ENCODE data around the gene PRDM2.

PRDM2 gene

GRCh38 chr1:13782634-13783360, 82.8 kb downstream of the PRDM2 start:
- Mint-ChIP-seq H3K36me3 (ENCODE audit: low read depth) (peaks cover 28% of the 10 kb centered on the region), H3K9me3 (no peaks in the 10 kb centered on the region), H3K27ac (peak overlapping the region in 2 of 3 experiments; percentile 62 to 93), H3K27me3 (ENCODE audit: low read depth) (no peaks in the 10 kb centered on the region), H3K4me3 (peak overlapping the region in 1 of 3 experiments; percentile 44), H3K4me1 (peaks cover 41% of the 10 kb centered on the region)
- no peak for TF ChIP-seq CTCF (IDR thresholded peaks at IDR 0.05; ENCODE audit: unreplicated experiment in 3 of 3)

- H3K9me3 Mint-ChIP-seq, result no peaks in the 10 kb centered on the region
- peak overlapping the region in 2 of 3 experiments; percentile 7 to 93 for H3K27ac Mint-ChIP-seq
- H3K27me3 Mint-ChIP-seq (ENCODE audit: low read depth), result no peaks in the 10 kb centered on the region
- peaks cover 35% of the 10 kb centered on the region for H3K36me3 Mint-ChIP-seq (ENCODE audit: low read depth)
- TF ChIP-seq CTCF (IDR thresholded peaks at IDR 0.05; ENCODE audit: unreplicated experiment in 3 of 3), result no peak
- H3K4me1 Mint-ChIP-seq, result peaks cover 41% of the 10 kb centered on the region
- H3K4me3 Mint-ChIP-seq, result no peak overlapping the region
Measured at GRCh38 chr1:13783551-13783950, 83.6 kb downstream of the PRDM2 start.

DNA sequence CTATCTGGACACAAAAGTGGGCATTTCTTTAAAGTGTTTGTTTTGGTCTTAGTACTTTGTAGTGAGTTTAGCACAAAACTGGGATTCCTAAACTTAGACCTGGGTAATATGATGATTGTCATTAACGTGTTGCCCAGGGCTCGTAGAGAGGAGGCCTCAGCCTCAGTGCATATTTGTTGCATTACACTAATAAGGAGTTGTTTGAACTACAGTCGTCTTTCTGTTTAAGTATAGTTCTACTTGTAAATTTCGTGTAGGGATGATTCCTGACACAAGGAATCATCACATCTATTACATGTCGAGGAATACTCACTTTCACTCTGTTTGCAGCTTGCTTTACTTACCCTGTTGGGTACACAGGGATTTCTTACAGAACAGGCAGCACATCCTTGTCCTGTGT, 85.0 kb downstream of the PRDM2 start:
- no peak for TF ChIP-seq CTCF (IDR thresholded peaks at IDR 0.05; ENCODE audit: unreplicated experiment in 3 of 3)
- no peaks in the 10 kb centered on the region for H3K9me3 Mint-ChIP-seq
- H3K4me1 Mint-ChIP-seq, result peaks cover 41% of the 10 kb centered on the region
- no peak overlapping the region for H3K27ac Mint-ChIP-seq
- no peaks in the 10 kb centered on the region for H3K27me3 Mint-ChIP-seq (ENCODE audit: low read depth)
- H3K4me3 Mint-ChIP-seq, result no peak overlapping the region
- peaks cover 45% of the 10 kb centered on the region for H3K36me3 Mint-ChIP-seq (ENCODE audit: low read depth)

DNA sequence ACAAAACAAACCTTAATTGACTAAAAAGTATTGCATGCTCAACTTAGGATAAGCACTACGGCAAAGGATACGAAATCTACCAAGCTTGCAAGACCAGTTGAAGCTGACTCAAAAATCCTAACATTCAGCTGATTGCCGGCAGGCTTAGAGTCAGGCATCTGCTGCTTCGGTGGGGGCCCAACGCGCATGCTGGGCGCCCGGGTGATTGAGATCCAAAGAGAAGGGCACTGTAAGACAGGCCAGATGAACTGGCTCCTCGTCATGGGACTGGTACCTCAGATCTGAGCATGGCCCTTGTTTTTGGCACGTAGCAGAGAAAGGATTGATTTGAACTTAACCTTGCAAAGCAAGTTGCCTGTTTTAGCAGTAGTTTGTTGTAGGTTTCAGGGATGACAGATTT, 86.6 kb downstream of the PRDM2 start:
- Mint-ChIP-seq H3K27ac (no peak overlapping the region), H3K9me3 (no peaks in the 10 kb centered on the region), H3K4me3 (no peak overlapping the region), H3K4me1 (peaks cover 33% of the 10 kb centered on the region), H3K27me3 (ENCODE audit: low read depth) (no peaks in the 10 kb centered on the region), H3K36me3 (ENCODE audit: low read depth) (peaks cover 55% of the 10 kb centered on the region)
- TF ChIP-seq CTCF (IDR thresholded peaks at IDR 0.05; ENCODE audit: unreplicated experiment in 3 of 3), result no peak

DNA sequence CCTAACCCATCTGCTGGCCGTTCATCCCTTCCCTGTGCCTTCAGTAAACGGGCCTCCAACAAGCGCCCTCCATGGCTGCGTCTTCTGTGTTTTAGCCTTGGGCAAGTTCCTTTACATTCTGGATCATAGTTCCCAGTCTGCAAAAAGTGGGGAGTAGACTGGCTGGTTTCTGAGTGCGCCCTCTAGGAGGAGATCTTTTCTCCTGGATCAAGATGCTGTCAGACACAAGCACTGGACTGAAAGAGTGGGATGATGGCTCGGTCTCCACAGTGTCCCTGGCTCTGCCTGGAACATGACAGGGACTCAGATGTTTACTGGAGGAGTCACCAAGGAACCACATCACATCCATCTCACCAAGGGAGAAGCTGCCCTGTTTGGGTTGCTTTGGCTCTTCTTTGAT, 88.8 kb downstream of the PRDM2 start:
- H3K4me1 Mint-ChIP-seq, result peaks cover 10% of the 10 kb centered on the region
- no peak overlapping the region for H3K4me3 Mint-ChIP-seq
- H3K27me3 Mint-ChIP-seq (ENCODE audit: low read depth), result no peaks in the 10 kb centered on the region
- H3K36me3 Mint-ChIP-seq (ENCODE audit: low read depth), result peaks cover 64% of the 10 kb centered on the region
- no peak overlapping the region for H3K27ac Mint-ChIP-seq
- no peaks in the 10 kb centered on the region for H3K9me3 Mint-ChIP-seq
- TF ChIP-seq CTCF (IDR thresholded peaks at IDR 0.05; ENCODE audit: unreplicated experiment in 3 of 3), result no peak

All from nephron (organoid).